Gastroesophageal sphincter (tissue), 3 donors: ENCODE measurements around the gene TMEM170A.

ENCODE experiments used
- CTCF ChIP-seq, 4 experiments: fragments of 200-600 bp in 2 of 4; fragments of 450-650 bp in 2 of 4; sonication (generic) in 1 of 4; IDR thresholded peaks; one replicate each; pipeline ENCODE4 v1.5.1; 2017 to 2019; ENCODE audit warnings: antibody characterized with exemption in 4 of 4, mild to moderate bottlenecking in 2 of 4, moderate library complexity in 2 of 4
- EP300 ChIP-seq: sonication (generic); formaldehyde crosslinking; IDR thresholded peaks from one replicate; pipeline ENCODE4 v1.6.1; 2017; ENCODE audit warnings: antibody characterized with exemption, mild to moderate bottlenecking
- POLR2A ChIP-seq, 2 donors: fragments of 450-650 bp; IDR thresholded peaks; one replicate each; pipeline ENCODE4 v1.6.1; 2017; ENCODE audit warnings: antibody characterized with exemption in 2 of 2, mild to moderate bottlenecking in 2 of 2, moderate library complexity in 1 of 2

GRCh38 chr16:75446416-75446815 lies 18.1 kb downstream of the TMEM170A start:
- TF ChIP-seq CTCF (IDR thresholded peaks at IDR 0.05) (no peak), POLR2A (IDR thresholded peaks at IDR 0.05) (no peak), EP300 (no peak)
